WERI-Rb-1 (cell line): ENCODE results near the gene FCHSD2.

Experiments
- DNase-seq: peaks from one replicate; pipeline ENCODE4 v3.0.0-alpha.2; 2020
- H3K27ac ChIP-seq: fragments of 250-450 bp; sonication (Bioruptor Pico); 2 replicates; pipeline ENCODE4 v1.5.1; 2020; ENCODE audit warnings: mild to moderate bottlenecking, moderate library complexity
- H3K27me3 ChIP-seq: fragments of 250-450 bp; sonication (Bioruptor Pico); 2 replicates; pipeline ENCODE4 v1.5.1; 2021; ENCODE audit warnings: mild to moderate bottlenecking, low read depth, moderate library complexity; ENCODE audit not compliant: insufficient read depth, severe bottlenecking
- H3K36me3 ChIP-seq: fragments of 250-450 bp; sonication (Bioruptor Pico); 2 replicates; pipeline ENCODE4 v1.5.1; 2020; ENCODE audit warnings: mild to moderate bottlenecking, moderate library complexity
- H3K4me3 ChIP-seq: 2 replicates; pipeline ENCODE4 v1.5.1; 2011; ENCODE audit warnings: low read depth, mild to moderate bottlenecking, control low read depth, low read length
- H3K9me3 ChIP-seq: fragments of 250-450 bp; sonication (Bioruptor Pico); 2 replicates; pipeline ENCODE4 v1.5.1; 2021; ENCODE audit warnings: mild to moderate bottlenecking, moderate library complexity; ENCODE audit not compliant: severe bottlenecking
- TF ChIP-seq, protein P1 (sequence below): IDR thresholded peaks from 2 replicates; pipeline ENCODE4 v1.5.1; 2011; ENCODE audit warnings: low read depth, mild to moderate bottlenecking, control low read depth, inconsistent platforms, low read length

Gene FCHSD2

DNA sequence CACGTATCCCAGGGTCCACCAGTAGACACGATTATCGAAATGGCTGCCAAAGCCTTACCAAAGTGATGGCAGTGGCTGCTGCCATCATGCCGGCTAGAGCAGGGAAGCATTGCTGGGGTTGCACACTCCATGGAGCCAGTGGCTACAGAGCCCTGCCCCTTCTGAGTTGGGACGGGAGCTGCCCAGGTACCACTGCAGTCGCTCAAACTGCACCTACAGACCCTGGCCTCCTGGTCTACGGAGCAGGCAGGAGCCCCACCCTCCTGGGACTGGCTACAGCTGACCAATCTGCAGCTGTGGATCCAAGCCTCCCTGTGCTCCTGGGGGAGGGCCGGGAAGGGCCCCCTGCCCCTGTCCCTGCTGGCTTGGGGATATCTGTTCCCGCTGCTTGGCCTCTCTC lies 216.5 kb downstream of the FCHSD2 start:
- no peaks in the 10 kb centered on the region for H3K9me3 ChIP-seq

DNA sequence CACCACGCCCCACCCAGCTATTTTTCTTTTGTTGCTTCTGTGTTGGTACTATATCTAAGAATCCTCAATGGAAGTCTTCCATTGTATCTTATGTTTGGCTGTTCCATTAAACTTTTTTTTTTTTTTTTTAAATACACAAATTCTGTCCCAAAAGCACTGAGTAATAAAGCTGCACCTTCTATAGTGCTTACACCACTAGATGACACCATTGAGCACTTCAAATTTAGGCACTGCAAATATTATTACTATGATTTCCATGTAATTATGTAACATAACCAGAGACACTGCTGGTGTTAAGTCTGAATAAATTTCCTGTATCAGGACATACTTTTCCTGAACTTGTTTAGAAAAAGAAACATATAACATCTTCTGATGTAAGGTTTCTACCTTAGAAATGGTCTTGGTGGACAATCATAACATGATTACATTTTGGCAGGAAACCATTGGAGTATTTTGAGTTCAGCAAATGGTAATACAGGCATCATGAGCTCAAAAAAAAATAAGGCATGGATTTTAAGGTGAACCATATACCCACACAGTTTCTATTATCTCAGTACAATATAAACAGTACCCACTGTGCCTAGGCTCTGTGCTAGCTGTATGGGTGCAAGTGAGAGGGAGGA lies 217.4 kb downstream of the FCHSD2 start:
- Histone ChIP-seq H3K4me3 (no peak overlapping the region), H3K27me3 (no peaks in the 10 kb centered on the region), H3K27ac (no peak overlapping the region), H3K36me3 (peaks cover 7% of the 10 kb centered on the region), H3K9me3 (no peaks in the 10 kb centered on the region)
- TF ChIP-seq, protein P1, sequence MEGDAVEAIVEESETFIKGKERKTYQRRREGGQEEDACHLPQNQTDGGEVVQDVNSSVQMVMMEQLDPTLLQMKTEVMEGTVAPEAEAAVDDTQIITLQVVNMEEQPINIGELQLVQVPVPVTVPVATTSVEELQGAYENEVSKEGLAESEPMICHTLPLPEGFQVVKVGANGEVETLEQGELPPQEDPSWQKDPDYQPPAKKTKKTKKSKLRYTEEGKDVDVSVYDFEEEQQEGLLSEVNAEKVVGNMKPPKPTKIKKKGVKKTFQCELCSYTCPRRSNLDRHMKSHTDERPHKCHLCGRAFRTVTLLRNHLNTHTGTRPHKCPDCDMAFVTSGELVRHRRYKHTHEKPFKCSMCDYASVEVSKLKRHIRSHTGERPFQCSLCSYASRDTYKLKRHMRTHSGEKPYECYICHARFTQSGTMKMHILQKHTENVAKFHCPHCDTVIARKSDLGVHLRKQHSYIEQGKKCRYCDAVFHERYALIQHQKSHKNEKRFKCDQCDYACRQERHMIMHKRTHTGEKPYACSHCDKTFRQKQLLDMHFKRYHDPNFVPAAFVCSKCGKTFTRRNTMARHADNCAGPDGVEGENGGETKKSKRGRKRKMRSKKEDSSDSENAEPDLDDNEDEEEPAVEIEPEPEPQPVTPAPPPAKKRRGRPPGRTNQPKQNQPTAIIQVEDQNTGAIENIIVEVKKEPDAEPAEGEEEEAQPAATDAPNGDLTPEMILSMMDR, result no peak
- no peak for DNase-seq

More for the DNA sequence above, 216.5 kb downstream of the FCHSD2 start:
- H3K27me3 ChIP-seq, result no peaks in the 10 kb centered on the region
- peaks cover 7% of the 10 kb centered on the region for H3K36me3 ChIP-seq
- H3K27ac ChIP-seq, result no peak overlapping the region
- TF ChIP-seq, protein P1, result no peak
- DNase-seq, result no peak
- no peak overlapping the region for H3K4me3 ChIP-seq

DNA sequence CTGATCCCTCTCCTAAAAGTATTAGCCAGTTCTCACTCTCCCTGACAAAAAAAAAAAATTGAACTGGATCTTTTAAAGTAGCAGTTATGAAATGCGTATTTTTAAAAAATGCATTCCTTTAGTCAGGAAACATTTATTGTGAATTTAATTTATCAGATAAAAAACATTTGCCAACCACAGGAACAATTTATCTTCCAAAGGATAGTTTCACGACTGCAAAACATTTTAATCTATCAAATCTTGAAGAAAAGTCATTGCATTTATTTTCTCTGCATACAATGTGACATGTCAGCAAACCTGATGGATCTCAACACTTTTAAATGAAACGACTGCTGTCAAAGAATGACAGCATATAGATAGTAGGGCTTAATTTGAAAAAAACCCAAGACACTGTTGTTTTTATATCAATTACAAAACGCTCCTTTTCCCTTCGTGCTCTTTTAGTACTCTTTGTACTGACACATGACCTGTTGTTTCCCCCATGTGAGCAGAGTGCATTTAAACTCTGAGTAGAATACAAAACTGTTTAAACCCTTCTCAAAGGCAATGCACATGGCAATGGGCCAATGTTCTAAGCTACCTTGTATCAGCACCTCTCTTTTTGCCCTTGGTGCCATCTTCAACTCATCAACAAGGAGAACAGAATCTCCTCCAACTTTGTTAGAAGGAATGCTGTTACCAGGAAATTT lies 220.9 kb downstream of the FCHSD2 start:
- Histone ChIP-seq H3K9me3 (no peaks in the 10 kb centered on the region), H3K4me3 (no peak overlapping the region), H3K27ac (no peak overlapping the region), H3K27me3 (no peaks in the 10 kb centered on the region), H3K36me3 (peaks cover 7% of the 10 kb centered on the region)
- no peak for DNase-seq
- TF ChIP-seq, protein P1, result no peak

DNA sequence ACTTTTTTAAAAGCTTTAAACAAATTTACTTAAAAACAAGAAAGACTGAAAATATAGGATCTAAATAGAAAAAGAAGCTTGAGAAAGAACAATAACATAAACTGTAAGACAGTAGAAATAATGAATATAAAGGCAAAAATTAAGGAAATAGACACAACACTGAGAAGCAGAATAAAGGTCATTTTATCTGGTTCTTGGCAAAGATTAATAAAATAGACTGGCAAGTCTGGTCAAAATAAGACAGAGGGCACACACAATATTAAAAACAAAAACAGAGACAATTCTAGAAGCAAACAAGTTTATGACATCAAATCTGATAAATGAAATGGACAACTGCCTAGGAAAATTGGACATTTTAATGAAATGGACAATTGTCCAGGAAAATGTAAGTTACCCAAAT lies 222.1 kb downstream of the FCHSD2 start:
- TF ChIP-seq, protein P1, result no peak
- H3K36me3 ChIP-seq, result peaks cover 7% of the 10 kb centered on the region

DNA sequence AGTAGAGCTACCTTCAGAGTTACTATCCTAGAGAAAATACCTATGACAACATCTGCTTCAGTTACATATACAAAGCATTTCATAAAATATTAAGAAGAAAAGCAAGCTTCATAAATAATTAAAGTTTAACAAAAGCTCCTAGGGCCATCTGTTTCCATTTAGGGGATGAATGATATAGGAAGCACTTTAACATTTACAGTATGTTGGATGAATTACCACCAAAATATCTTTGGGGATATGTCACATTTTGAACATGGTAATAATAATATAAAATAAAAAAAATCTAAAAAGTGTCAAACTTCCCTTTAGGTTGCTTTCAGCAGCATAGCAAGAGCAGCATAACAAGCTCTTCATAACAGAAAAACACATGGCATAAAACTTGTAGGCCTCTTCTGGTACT lies 223.3 kb downstream of the FCHSD2 start:
- H3K27ac ChIP-seq, result no peak overlapping the region
- H3K27me3 ChIP-seq, result no peaks in the 10 kb centered on the region
- TF ChIP-seq, protein P1, result no peak
- H3K9me3 ChIP-seq, result no peaks in the 10 kb centered on the region
- H3K4me3 ChIP-seq, result no peak overlapping the region
- H3K36me3 ChIP-seq, result peaks cover 7% of the 10 kb centered on the region
- DNase-seq, result no peak

More for the DNA sequence above, 222.1 kb downstream of the FCHSD2 start:
- H3K4me3 ChIP-seq, result no peak overlapping the region
- no peak overlapping the region for H3K27ac ChIP-seq
- no peaks in the 10 kb centered on the region for H3K27me3 ChIP-seq
- no peak for DNase-seq
- H3K9me3 ChIP-seq, result no peaks in the 10 kb centered on the region
